Measurements from ENCODE around the gene MAST4. TPM values are rescaled to one million over a fixed set of nuclear protein-coding genes. Genes with fewer than 3 reads are reported as not detected.

MAST4 gene
- polyA plus RNA-seq, 1 donor (not counting 4 experiments of a cell fraction or from before 2014, with no cell fraction given) = 19.8 TPM

- Histone ChIP-seq H2AFZ (ENCODE audit: control insufficient read depth, low read length) (no peak overlapping the region), H3K27me3 (ENCODE audit: control insufficient read depth, extremely low read depth, insufficient read depth, low read length) (peaks cover 3% of the 10 kb centered on the region), H3K4me3 (ENCODE audit: control insufficient read depth in 2 of 3, extremely low read depth in 1 of 3, insufficient read depth in 2 of 3, low read depth in 1 of 3, low read length in 3 of 3) (no peak overlapping the region), H3K79me2 (ENCODE audit: control insufficient read depth, insufficient read depth, low read length) (no peaks in the 10 kb centered on the region), H3K27ac (ENCODE audit: control insufficient read depth, insufficient read depth, low read length) (no peak overlapping the region), H3K9me1 (ENCODE audit: control insufficient read depth, extremely low read depth, insufficient read depth, low read length) (no peaks in the 10 kb centered on the region), H3K36me3 (ENCODE audit: control insufficient read depth in 2 of 2, extremely low read depth in 1 of 2, insufficient read depth in 2 of 2, low read length in 2 of 2) (no peaks in the 10 kb centered on the region), H3K9ac (ENCODE audit: control insufficient read depth, extremely low read depth, insufficient read depth, low read length) (no peak overlapping the region), H3K9me3 (ENCODE audit: control insufficient read depth, low read depth, low read length) (no peaks in the 10 kb centered on the region), H4K20me1 (ENCODE audit: control insufficient read depth, extremely low read depth, insufficient read depth, low read length) (no peaks in the 10 kb centered on the region), H3K4me2 (ENCODE audit: control insufficient read depth, extremely low read depth, insufficient read depth, low read depth, low read length) (no peak overlapping the region), H3K4me1 (ENCODE audit: control insufficient read depth, extremely low read depth, insufficient read depth, low read length) (peaks cover 11% of the 10 kb centered on the region)
- DNase-seq (ENCODE audit: low read depth, low spot score) (no peak), FAIRE-seq (no peak)
- TF ChIP-seq CTCF (optimal IDR thresholded peaks at IDR 0.05 in 1 of 3, IDR thresholded peaks at IDR 0.05 in 1 of 3, conservative IDR thresholded peaks at IDR 0.05 in 1 of 3; ENCODE audit: extremely low read depth in 1 of 3, insufficient read depth in 2 of 3, low read length in 3 of 3) = no peak
- dilution Hi-C loops (cut with MboI; ENCODE audit: extremely low pct_ligation_motif_present, low sequenced_read_pairs) = no loop called here
Observed at GRCh38 chr5:66810151-66810550, 214.0 kb downstream of the MAST4 start.

- H2AFZ ChIP-seq (ENCODE audit: control insufficient read depth, low read length) = no peak overlapping the region
- H3K79me2 ChIP-seq (ENCODE audit: control insufficient read depth, insufficient read depth, low read length) = no peaks in the 10 kb centered on the region
- H3K4me2 ChIP-seq (ENCODE audit: control insufficient read depth, extremely low read depth, insufficient read depth, low read depth, low read length) = no peak overlapping the region
- H3K9me3 ChIP-seq (ENCODE audit: control insufficient read depth, low read depth, low read length) = no peaks in the 10 kb centered on the region
- H3K9ac ChIP-seq (ENCODE audit: control insufficient read depth, extremely low read depth, insufficient read depth, low read length) = no peak overlapping the region
- peaks cover 11% of the 10 kb centered on the region for H3K4me1 ChIP-seq (ENCODE audit: control insufficient read depth, extremely low read depth, insufficient read depth, low read length)
- H3K27ac ChIP-seq (ENCODE audit: control insufficient read depth, insufficient read depth, low read length) = no peak overlapping the region
- H3K9me1 ChIP-seq (ENCODE audit: control insufficient read depth, extremely low read depth, insufficient read depth, low read length) = no peaks in the 10 kb centered on the region
- no peaks in the 10 kb centered on the region for H4K20me1 ChIP-seq (ENCODE audit: control insufficient read depth, extremely low read depth, insufficient read depth, low read length)
- no peak for FAIRE-seq
- no peaks in the 10 kb centered on the region for H3K36me3 ChIP-seq (ENCODE audit: control insufficient read depth in 2 of 2, extremely low read depth in 1 of 2, insufficient read depth in 2 of 2, low read length in 2 of 2)
- DNase-seq (ENCODE audit: low read depth, low spot score) = no peak
- dilution Hi-C loops (cut with MboI; ENCODE audit: extremely low pct_ligation_motif_present, low sequenced_read_pairs) = no loop called here
- H3K4me3 ChIP-seq (ENCODE audit: control insufficient read depth in 2 of 3, extremely low read depth in 1 of 3, insufficient read depth in 2 of 3, low read depth in 1 of 3, low read length in 3 of 3) = no peak overlapping the region
- H3K27me3 ChIP-seq (ENCODE audit: control insufficient read depth, extremely low read depth, insufficient read depth, low read length) = no peaks in the 10 kb centered on the region
- TF ChIP-seq CTCF (optimal IDR thresholded peaks at IDR 0.05 in 1 of 3, IDR thresholded peaks at IDR 0.05 in 1 of 3, conservative IDR thresholded peaks at IDR 0.05 in 1 of 3; ENCODE audit: extremely low read depth in 1 of 3, insufficient read depth in 2 of 3, low read length in 3 of 3) (no peak), EZH2 (IDR thresholded peaks at IDR 0.05; ENCODE audit: low read length) (no peak)
Observed at GRCh38 chr5:66810848-66811261, 214.7 kb downstream of the MAST4 start.

Measured in keratinocyte (primary cell).